Ascending aorta (tissue), 2 donors: ENCODE results near the gene IGFN1. TPM values are rescaled to one million over a fixed set of nuclear protein-coding genes. Genes with fewer than 3 reads are reported as not detected.

ENCODE experiments used
- DNase-seq, 2 donors: peaks; one replicate each; pipeline ENCODE4 v3.0.0-alpha.2; 2019; ENCODE audit warnings: low spot score in 2 of 2
- H3K27ac ChIP-seq, 2 donors: fragments of 200-600 bp; sonication (generic); one replicate each; pipeline ENCODE4 v1.5.1; 2016 to 2017; ENCODE audit warnings: mild to moderate bottlenecking in 1 of 2
- H3K27me3 ChIP-seq: fragments of 200-600 bp; sonication (generic); one replicate; pipeline ENCODE4 v1.5.1; 2017
- H3K36me3 ChIP-seq, 2 donors: fragments of 200-600 bp; sonication (generic); one replicate each; pipeline ENCODE4 v1.5.1; 2016
- H3K4me1 ChIP-seq, 2 donors: fragments of 200-600 bp; sonication (generic); one replicate each; pipeline ENCODE4 v1.5.1; 2016 to 2017; ENCODE audit warnings: mild to moderate bottlenecking in 1 of 2
- H3K4me3 ChIP-seq, 2 donors: fragments of 200-600 bp; sonication (generic); one replicate each; pipeline ENCODE4 v1.5.1; 2016 to 2017; ENCODE audit warnings: mild to moderate bottlenecking in 1 of 2
- H3K9me3 ChIP-seq, 2 donors: fragments of 200-600 bp; sonication (generic); one replicate each; pipeline ENCODE4 v1.5.1; 2016
- CTCF ChIP-seq, 3 experiments: fragments of 200-600 bp in 2 of 3; fragments of 450-650 bp in 1 of 3; sonication (generic) in 2 of 3; IDR thresholded peaks; one replicate each; pipeline ENCODE4 v1.5.1; 2016 to 2019; ENCODE audit warnings: antibody characterized with exemption in 3 of 3, mild to moderate bottlenecking in 1 of 3, moderate library complexity in 1 of 3
- intact Hi-C: fragments of 100-400 bp; cut with DNase I; formaldehyde crosslinking; loops from one replicate; pipeline ENCODE4 v1.15.1; 2023
- total RNA-seq: library from RNA; depleted of rRNA; stranded (reverse); fragments of >200 nt; gene quantifications from one replicate; pipeline ENCODE4 v1.1.0, GENCODE V29; 2016

The IGFN1 gene
- total RNA-seq = not detected

- DNase-seq = no peak
- Histone ChIP-seq H3K4me3 (no peak within 1 kb of the TSS), H3K9me3 (no peaks in the 10 kb centered on the region), H3K36me3 (no peaks in the 10 kb centered on the region), H3K27me3 (no peaks in the 10 kb centered on the region), H3K27ac (no peak within 1 kb of the TSS), H3K4me1 (no peaks in the 10 kb centered on the region)
- intact Hi-C loops = no loop called here
- TF ChIP-seq CTCF (IDR thresholded peaks at IDR 0.05) = no peak
Measured at GRCh38 chr1:201190624-201191051, at the start of gene IGFN1. Gene IGFN1 (plus strand): TSS chr1:201190824. CDS start chr1:201193294, 2,470 bp downstream.

GRCh38 chr1:201140941-201141260 is 49.7 kb upstream of the IGFN1 start:
- no peak for DNase-seq
- Histone ChIP-seq H3K36me3 (peaks cover 48 to 56% of the 10 kb centered on the region in 2 donors), H3K4me3 (no peak overlapping the region), H3K27me3 (no peaks in the 10 kb centered on the region), H3K27ac (no peak overlapping the region), H3K9me3 (no peaks in the 10 kb centered on the region), H3K4me1 (peaks cover 0 to 13% of the 10 kb centered on the region in 2 donors)
- no peak for TF ChIP-seq CTCF (IDR thresholded peaks at IDR 0.05)
- intact Hi-C loops = no loop called here

GRCh38 chr1:201141418-201141817 is 49.2 kb upstream of the IGFN1 start:
- peaks cover 0 to 13% of the 10 kb centered on the region in 2 donors for H3K4me1 ChIP-seq
- H3K27me3 ChIP-seq = no peaks in the 10 kb centered on the region
- intact Hi-C loops = no loop called here
- peaks cover 53 to 58% of the 10 kb centered on the region in 2 donors for H3K36me3 ChIP-seq
- no peak overlapping the region for H3K4me3 ChIP-seq
- no peak for DNase-seq
- no peak for TF ChIP-seq CTCF (IDR thresholded peaks at IDR 0.05)
- H3K9me3 ChIP-seq = no peaks in the 10 kb centered on the region
- no peak overlapping the region for H3K27ac ChIP-seq

- peaks cover 0 to 8% of the 10 kb centered on the region in 2 donors for H3K4me1 ChIP-seq
- H3K27ac ChIP-seq = peak overlapping the region in 1 of 2 donors; percentile 12
- DNase-seq = no peak
- H3K36me3 ChIP-seq = peaks cover 61 to 66% of the 10 kb centered on the region in 2 donors
- no peak overlapping the region for H3K4me3 ChIP-seq
- H3K27me3 ChIP-seq = no peaks in the 10 kb centered on the region
- no peaks in the 10 kb centered on the region for H3K9me3 ChIP-seq
- intact Hi-C loops = no loop called here
- no peak for TF ChIP-seq CTCF (IDR thresholded peaks at IDR 0.05)
Measured at GRCh38 chr1:201142011-201142848, 48.4 kb upstream of the IGFN1 start.

- peaks cover 67 to 75% of the 10 kb centered on the region in 2 donors for H3K36me3 ChIP-seq
Measured at GRCh38 chr1:201142849-201143725, 47.5 kb upstream of the IGFN1 start.

More at GRCh38 chr1:201142849-201143725, 47.5 kb upstream of the IGFN1 start:
- Histone ChIP-seq H3K27me3 (no peaks in the 10 kb centered on the region), H3K27ac (no peak overlapping the region), H3K4me3 (no peak overlapping the region), H3K4me1 (peaks cover 0 to 2% of the 10 kb centered on the region in 2 donors), H3K9me3 (no peaks in the 10 kb centered on the region)
- intact Hi-C loops = no loop called here
- no peak for DNase-seq
- TF ChIP-seq CTCF (IDR thresholded peaks at IDR 0.05) = no peak
